ENCODE measurements around the gene ANKRD33B.

DNA sequence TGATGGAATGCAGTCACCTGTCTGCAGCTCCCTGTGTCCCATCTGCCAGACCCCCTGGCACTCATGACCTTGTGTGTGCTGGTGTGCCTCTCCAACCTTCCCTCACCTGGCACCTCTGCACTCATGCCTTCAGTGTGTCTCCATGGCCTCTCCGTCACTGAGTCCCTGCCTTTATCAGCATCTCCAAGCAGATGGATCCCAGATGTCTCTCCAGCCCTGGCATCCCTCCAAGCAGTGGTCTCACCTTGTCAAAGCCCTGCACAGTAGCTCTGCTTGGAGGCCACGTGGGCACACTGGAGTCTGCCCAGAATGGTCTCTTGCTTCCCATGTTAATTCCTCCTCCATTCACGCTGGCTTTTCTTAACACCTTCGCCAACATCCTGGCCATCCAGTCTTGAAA, 112.4 kb downstream of the ANKRD33B start:
- TF ChIP-seq, protein P1, sequence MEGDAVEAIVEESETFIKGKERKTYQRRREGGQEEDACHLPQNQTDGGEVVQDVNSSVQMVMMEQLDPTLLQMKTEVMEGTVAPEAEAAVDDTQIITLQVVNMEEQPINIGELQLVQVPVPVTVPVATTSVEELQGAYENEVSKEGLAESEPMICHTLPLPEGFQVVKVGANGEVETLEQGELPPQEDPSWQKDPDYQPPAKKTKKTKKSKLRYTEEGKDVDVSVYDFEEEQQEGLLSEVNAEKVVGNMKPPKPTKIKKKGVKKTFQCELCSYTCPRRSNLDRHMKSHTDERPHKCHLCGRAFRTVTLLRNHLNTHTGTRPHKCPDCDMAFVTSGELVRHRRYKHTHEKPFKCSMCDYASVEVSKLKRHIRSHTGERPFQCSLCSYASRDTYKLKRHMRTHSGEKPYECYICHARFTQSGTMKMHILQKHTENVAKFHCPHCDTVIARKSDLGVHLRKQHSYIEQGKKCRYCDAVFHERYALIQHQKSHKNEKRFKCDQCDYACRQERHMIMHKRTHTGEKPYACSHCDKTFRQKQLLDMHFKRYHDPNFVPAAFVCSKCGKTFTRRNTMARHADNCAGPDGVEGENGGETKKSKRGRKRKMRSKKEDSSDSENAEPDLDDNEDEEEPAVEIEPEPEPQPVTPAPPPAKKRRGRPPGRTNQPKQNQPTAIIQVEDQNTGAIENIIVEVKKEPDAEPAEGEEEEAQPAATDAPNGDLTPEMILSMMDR (IDR thresholded peaks at IDR 0.05) = no peak
- TF ChIP-seq POLR2A (IDR thresholded peaks at IDR 0.05) (no peak), POLR2AphosphoS5 (IDR thresholded peaks at IDR 0.05) (no peak)
